GF-D8 (cell line): ENCODE results near the gene FXYD7.
A peak's percentile ranks its signal among the peaks of the same experiment; 100 is the strongest.

Experiments used
- DNase-seq: peaks from one replicate; lab custom pipeline; 2025; lab: John Stamatoyannopoulos, UW

The FXYD7 gene

GRCh38 chr19:35110974-35111373 lies 32.1 kb upstream of the FXYD7 start:
- no peak for DNase-seq

GRCh38 chr19:35112995-35113688 lies 29.9 kb upstream of the FXYD7 start:
- DNase-seq, result no peak

GRCh38 chr19:35114353-35115176 lies 28.5 kb upstream of the FXYD7 start:
- DNase-seq, result no peak

GRCh38 chr19:35115177-35115951 lies 27.7 kb upstream of the FXYD7 start, which contains the start of gene FXYD3:
TSS of gene FXYD3 (plus strand) at chr19:35115823. CDS start at chr19:35119377, 3,554 bp downstream.
- DNase-seq, result no peak

GRCh38 chr19:35116072-35116801 lies 26.8 kb upstream of the FXYD7 start:
- DNase-seq, result no peak

GRCh38 chr19:35117116-35117515 lies 25.9 kb upstream of the FXYD7 start:
- no peak for DNase-seq

GRCh38 chr19:35117799-35118198 lies 25.3 kb upstream of the FXYD7 start:
- DNase-seq, result no peak

- no peak for DNase-seq
These were observed 24.6 kb upstream of the FXYD7 start for GRCh38 chr19:35118268-35119020.

GRCh38 chr19:35119091-35119490 lies 24.0 kb upstream of the FXYD7 start:
- DNase-seq, result no peak

GRCh38 chr19:35119578-35120155 lies 23.4 kb upstream of the FXYD7 start:
- no peak for DNase-seq

- no peak for DNase-seq
These were observed 22.6 kb upstream of the FXYD7 start for GRCh38 chr19:35120492-35120891.

- no peak for DNase-seq
These were observed 22.2 kb upstream of the FXYD7 start for GRCh38 chr19:35120898-35121297.

- no peak for DNase-seq
These were observed 20.1 kb upstream of the FXYD7 start for GRCh38 chr19:35122687-35123551.

GRCh38 chr19:35123573-35123972 lies 19.5 kb upstream of the FXYD7 start:
- DNase-seq, result no peak

GRCh38 chr19:35124098-35125060 lies 18.7 kb upstream of the FXYD7 start:
- peak; percentile 22 for DNase-seq

- DNase-seq, result no peak
These were observed 17.8 kb upstream of the FXYD7 start for GRCh38 chr19:35125270-35125717.

- DNase-seq, result no peak
These were observed 17.1 kb upstream of the FXYD7 start for GRCh38 chr19:35125749-35126623.

- no peak for DNase-seq
These were observed 16.5 kb upstream of the FXYD7 start for GRCh38 chr19:35126624-35126959.
